Karpas-422 (cell line): Measurements from ENCODE around the gene SACS. TPM values are rescaled to one million over a fixed set of nuclear protein-coding genes. Genes with fewer than 3 reads are reported as not detected.

Experiments
- DNase-seq: peaks from one replicate; pipeline ENCODE4 v3.0.0-alpha.2; 2015
- H2AFZ ChIP-seq: fragments of 200-600 bp; sonication (generic); 2 replicates; pipeline ENCODE4 v1.6.1; 2014; ENCODE audit warnings: antibody characterized with exemption, low read length, mixed read lengths
- H3K27ac ChIP-seq: fragments of 200-600 bp; sonication (generic); 2 replicates; pipeline ENCODE4 v1.5.1; 2014; ENCODE audit warnings: mild to moderate bottlenecking, low read length, moderate library complexity
- H3K27me3 ChIP-seq: fragments of 200-600 bp; sonication (generic); 2 replicates; pipeline ENCODE4 v1.6.1; 2014; ENCODE audit warnings: low read length, mixed read lengths
- H3K36me3 ChIP-seq: fragments of 200-600 bp; sonication (generic); 2 replicates; pipeline ENCODE4 v1.6.1; 2014; ENCODE audit warnings: low read length, mixed read lengths; ENCODE audit not compliant: insufficient read depth
- H3K4me1 ChIP-seq: fragments of 200-600 bp; sonication (generic); 2 replicates; pipeline ENCODE4 v1.6.1; 2014; ENCODE audit warnings: mild to moderate bottlenecking, low read length, mixed read lengths
- H3K4me2 ChIP-seq: fragments of 200-600 bp; sonication (generic); 2 replicates; pipeline ENCODE4 v1.6.1; 2014; ENCODE audit warnings: low read length, low read depth, mild to moderate bottlenecking; ENCODE audit not compliant: poor library complexity, severe bottlenecking
- H3K4me3 ChIP-seq: fragments of 200-600 bp; sonication (generic); 2 replicates; pipeline ENCODE4 v1.5.1; 2014; ENCODE audit warnings: mild to moderate bottlenecking, antibody characterized with exemption, low read length, mixed read lengths
- H3K79me2 ChIP-seq: fragments of 200-600 bp; sonication (generic); 2 replicates; pipeline ENCODE4 v1.6.1; 2014; ENCODE audit warnings: mild to moderate bottlenecking, low read length, mixed read lengths
- H3K9ac ChIP-seq: fragments of 200-600 bp; sonication (generic); 2 replicates; pipeline ENCODE4 v1.6.0; 2014; ENCODE audit warnings: low read length
- H3K9me2 ChIP-seq: fragments of 200-600 bp; sonication (generic), shearing (Covaris generic); replicated peaks from 2 replicates; pipeline ENCODE4 v1.6.0; 2014; ENCODE audit warnings: mild to moderate bottlenecking, low read length, moderate library complexity; ENCODE audit not compliant: insufficient read depth
- H3K9me3 ChIP-seq: fragments of 300-700, 200-600 bp; sonication (generic); 2 replicates; pipeline ENCODE4 v1.6.1; 2014; ENCODE audit warnings: low read length, mixed read lengths
- H4K20me1 ChIP-seq: fragments of 200-600 bp; sonication (generic); 2 replicates; pipeline ENCODE4 v1.6.1; 2014; ENCODE audit warnings: mild to moderate bottlenecking, antibody characterized with exemption, low read length, low read depth; ENCODE audit not compliant: insufficient read depth
- total RNA-seq: library from RNA; depleted of rRNA; stranded (reverse); fragments of >200 nt; shearing (Covaris generic); gene quantifications from 2 replicates; pipeline ENCODE4 v1.2.3, GENCODE V29; 2014; ENCODE audit warnings: low replicate concordance

Gene SACS
- total RNA-seq, 1 experiment from 2014 or later = 37.5 TPM

GRCh38 chr13:23392313-23392712, 41.2 kb downstream of the SACS start:
- Histone ChIP-seq H3K79me2 (no peaks in the 10 kb centered on the region), H3K9me3 (no peaks in the 10 kb centered on the region), H3K9ac (no peak overlapping the region), H3K27me3 (peaks cover 4% of the 10 kb centered on the region; the same call in 1 of the 2 replicates), H3K36me3 (no peaks in the 10 kb centered on the region), H2AFZ (no peak overlapping the region), H3K4me1 (no peaks in the 10 kb centered on the region), H3K9me2 (no peaks in the 10 kb centered on the region), H3K4me3 (no peak overlapping the region), H3K27ac (no peak overlapping the region), H3K4me2 (no peak overlapping the region), H4K20me1 (no peaks in the 10 kb centered on the region)
- peak; percentile 25 for DNase-seq

- Histone ChIP-seq H3K79me2 (no peaks in the 10 kb centered on the region), H2AFZ (no peak overlapping the region), H3K9me3 (no peaks in the 10 kb centered on the region), H3K4me1 (no peaks in the 10 kb centered on the region), H3K4me3 (no peak overlapping the region), H3K9ac (no peak overlapping the region), H3K27me3 (peaks cover 4% of the 10 kb centered on the region; the same call in 1 of the 2 replicates), H3K27ac (no peak overlapping the region), H3K36me3 (no peaks in the 10 kb centered on the region), H3K9me2 (no peaks in the 10 kb centered on the region), H4K20me1 (no peaks in the 10 kb centered on the region), H3K4me2 (no peak overlapping the region)
- DNase-seq = peak; percentile 35
Measured at GRCh38 chr13:23391752-23392151, 41.8 kb downstream of the SACS start.

- Histone ChIP-seq H3K79me2 (no peaks in the 10 kb centered on the region), H3K4me3 (no peak overlapping the region), H2AFZ (no peak overlapping the region), H3K9me2 (no peaks in the 10 kb centered on the region), H3K27ac (no peak overlapping the region), H4K20me1 (no peaks in the 10 kb centered on the region), H3K4me1 (peaks cover 12% of the 10 kb centered on the region), H3K36me3 (no peaks in the 10 kb centered on the region), H3K4me2 (no peak overlapping the region), H3K9me3 (no peaks in the 10 kb centered on the region), H3K9ac (no peak overlapping the region), H3K27me3 (peaks cover under 1% of the 10 kb centered on the region; the same call in 1 of the 2 replicates)
- no peak for DNase-seq
Measured at GRCh38 chr13:23386533-23386932, 47.0 kb downstream of the SACS start.

GRCh38 chr13:23385931-23386330, 47.6 kb downstream of the SACS start:
- Histone ChIP-seq H3K27ac (no peak overlapping the region), H3K4me3 (no peak overlapping the region), H3K4me1 (peaks cover 12% of the 10 kb centered on the region), H3K9me2 (no peaks in the 10 kb centered on the region), H2AFZ (no peak overlapping the region), H3K36me3 (no peaks in the 10 kb centered on the region), H3K79me2 (no peaks in the 10 kb centered on the region), H4K20me1 (no peaks in the 10 kb centered on the region), H3K4me2 (no peak overlapping the region), H3K9ac (no peak overlapping the region), H3K27me3 (no peaks in the 10 kb centered on the region), H3K9me3 (no peaks in the 10 kb centered on the region)
- DNase-seq = no peak

DNA sequence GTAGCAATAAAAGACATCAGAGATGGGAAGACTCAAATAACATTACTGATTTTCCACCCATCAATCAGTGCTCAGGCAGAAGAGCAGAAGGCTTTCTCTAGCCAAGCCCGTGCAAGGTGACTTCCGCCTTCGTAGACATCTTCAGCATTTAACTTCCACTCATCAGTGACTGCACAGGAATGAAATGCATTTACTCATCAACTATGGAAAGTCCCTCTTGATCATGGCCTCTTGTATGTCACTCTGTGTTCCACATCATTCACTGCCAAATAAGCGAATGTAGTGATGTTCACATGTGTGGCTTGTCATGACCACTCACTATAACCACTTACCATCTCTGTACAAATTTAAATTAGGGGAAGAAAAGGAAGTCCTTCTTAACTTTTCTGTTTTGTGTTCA, 49.4 kb downstream of the SACS start:
- Histone ChIP-seq H3K79me2 (no peaks in the 10 kb centered on the region), H3K9me2 (no peaks in the 10 kb centered on the region), H3K36me3 (no peaks in the 10 kb centered on the region), H4K20me1 (no peaks in the 10 kb centered on the region), H3K4me1 (peaks cover 19% of the 10 kb centered on the region), H3K4me2 (peak overlapping the region; percentile 15), H3K9ac (no peak overlapping the region), H3K4me3 (no peak overlapping the region), H2AFZ (0 out of 2 replicates have a peak overlapping the region, but pooled peaks have one; percentile 40), H3K27ac (no peak overlapping the region), H3K9me3 (no peaks in the 10 kb centered on the region), H3K27me3 (no peaks in the 10 kb centered on the region)
- peak; percentile 59 for DNase-seq

DNA sequence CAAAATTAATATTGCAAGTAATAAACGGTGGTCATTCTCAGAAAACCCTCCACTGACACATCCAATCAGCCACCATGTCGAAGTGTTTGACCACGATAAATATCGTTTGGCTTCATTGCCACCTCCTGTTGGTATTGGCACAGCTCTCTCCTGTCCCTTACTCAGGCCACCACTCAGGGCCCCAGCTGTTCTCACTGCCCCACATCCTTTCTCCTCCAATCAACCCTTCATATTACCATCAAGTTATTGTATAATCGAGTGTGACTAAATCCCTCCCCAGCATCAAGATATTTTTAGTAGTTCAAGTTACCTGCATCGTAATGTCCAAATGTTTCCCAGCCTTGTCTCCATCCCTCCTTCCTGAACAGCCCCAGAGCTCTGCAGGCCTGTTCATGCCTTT, 50.4 kb downstream of the SACS start:
- no peaks in the 10 kb centered on the region for H3K79me2 ChIP-seq
- H3K4me1 ChIP-seq = peaks cover 29% of the 10 kb centered on the region
- no peaks in the 10 kb centered on the region for H3K9me2 ChIP-seq
- H3K27ac ChIP-seq = no peak overlapping the region
- no peak for DNase-seq
- H3K27me3 ChIP-seq = no peaks in the 10 kb centered on the region
- H3K4me3 ChIP-seq = no peak overlapping the region
- no peaks in the 10 kb centered on the region for H3K9me3 ChIP-seq
- H3K4me2 ChIP-seq = no peak overlapping the region
- H2AFZ ChIP-seq = no peak overlapping the region
- no peaks in the 10 kb centered on the region for H3K36me3 ChIP-seq
- H4K20me1 ChIP-seq = no peaks in the 10 kb centered on the region
- H3K9ac ChIP-seq = no peak overlapping the region

DNA sequence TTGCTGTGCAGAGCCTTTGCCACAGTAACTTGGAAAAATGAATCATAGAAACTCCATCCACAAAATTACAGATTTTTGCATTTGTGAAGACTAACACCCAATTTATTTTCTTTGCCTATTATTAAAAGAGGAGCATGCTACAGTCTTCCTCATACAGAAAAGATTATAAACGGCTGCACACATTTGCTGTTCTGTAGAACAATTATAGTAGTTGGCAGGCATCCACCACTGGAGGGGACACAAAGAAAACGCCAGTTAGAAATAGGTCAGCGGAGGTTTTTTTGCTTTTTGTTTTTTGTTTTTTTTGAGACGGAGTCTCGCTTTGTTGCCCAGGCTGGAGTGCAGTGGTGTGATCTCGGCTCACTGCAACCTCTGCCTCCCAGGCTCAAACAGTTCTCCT, 51.6 kb downstream of the SACS start:
- Histone ChIP-seq H3K9me3 (no peaks in the 10 kb centered on the region), H3K9me2 (no peaks in the 10 kb centered on the region), H3K79me2 (no peaks in the 10 kb centered on the region), H3K4me2 (no peak overlapping the region), H3K4me1 (peaks cover 39% of the 10 kb centered on the region), H3K27ac (no peak overlapping the region), H3K9ac (no peak overlapping the region), H3K4me3 (no peak overlapping the region), H3K36me3 (no peaks in the 10 kb centered on the region), H2AFZ (no peak overlapping the region), H3K27me3 (no peaks in the 10 kb centered on the region), H4K20me1 (peaks cover 8% of the 10 kb centered on the region; the same call in 1 of the 2 replicates)
- DNase-seq = no peak

DNA sequence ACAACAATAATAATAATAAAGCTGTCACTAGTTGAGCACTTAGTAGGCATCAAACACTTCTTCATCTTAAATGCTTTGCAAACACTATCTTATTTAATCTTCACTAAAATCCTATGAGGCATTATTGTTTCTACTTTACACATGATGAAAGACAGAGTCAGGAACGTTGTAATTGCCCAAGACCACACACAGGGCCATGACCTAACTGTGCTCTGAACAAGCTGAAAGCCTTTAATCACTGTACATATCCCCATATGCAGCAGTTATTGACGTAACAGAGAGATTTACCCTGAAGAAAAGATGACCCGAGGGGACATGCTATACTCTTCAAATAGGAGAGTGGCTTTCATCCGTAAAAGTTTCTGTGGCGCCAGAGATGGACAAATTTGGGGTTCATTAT, 53.0 kb downstream of the SACS start:
- no peak for DNase-seq
- no peaks in the 10 kb centered on the region for H3K36me3 ChIP-seq
- no peak overlapping the region for H3K9ac ChIP-seq
- H3K4me3 ChIP-seq = no peak overlapping the region
- H3K79me2 ChIP-seq = no peaks in the 10 kb centered on the region
- no peaks in the 10 kb centered on the region for H3K27me3 ChIP-seq
- H3K9me3 ChIP-seq = no peaks in the 10 kb centered on the region
- no peak overlapping the region for H3K27ac ChIP-seq
- H3K9me2 ChIP-seq = no peaks in the 10 kb centered on the region
- H2AFZ ChIP-seq = no peak overlapping the region
- H3K4me1 ChIP-seq = peaks cover 45% of the 10 kb centered on the region
- peaks cover 8% of the 10 kb centered on the region; the same call in 1 of the 2 replicates for H4K20me1 ChIP-seq
- no peak overlapping the region for H3K4me2 ChIP-seq
